Activated CD4-positive, alpha-beta T cell treated with anti-CD3 and anti-CD28 coated beads, Interleukin-2, Interleukin-6, amounts not matched to agents 100 ng/mL and 50 ng/mL, durations not matched to agents 16 hours and 8 hours (primary cell): Measurements from ENCODE around the gene PRDM7.

Experiments
- DNase-seq: peaks from one replicate; pipeline ENCODE4 v3.0.0-alpha.2; 2020

PRDM7 gene

DNA sequence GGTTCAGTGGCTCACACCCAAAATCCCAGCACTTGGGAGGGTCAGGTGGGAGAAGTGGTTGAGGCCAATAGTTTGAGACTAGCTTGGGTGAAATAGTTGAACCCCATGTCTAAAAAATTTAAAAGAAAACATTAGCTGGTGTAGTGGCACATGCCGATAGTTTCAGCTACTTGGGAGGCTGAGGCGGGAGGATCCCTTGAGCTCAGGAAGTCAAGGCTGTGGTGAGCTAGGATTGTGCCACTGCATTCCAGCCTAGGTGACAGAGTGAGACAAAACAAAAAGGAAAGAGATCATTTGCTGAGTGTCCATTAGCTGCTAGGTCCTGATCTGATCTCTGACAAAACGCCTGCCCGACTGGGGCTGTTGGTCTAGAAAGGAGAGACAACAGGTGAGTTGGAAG lies 43.7 kb downstream of the PRDM7 start:
- no peak for DNase-seq

DNA sequence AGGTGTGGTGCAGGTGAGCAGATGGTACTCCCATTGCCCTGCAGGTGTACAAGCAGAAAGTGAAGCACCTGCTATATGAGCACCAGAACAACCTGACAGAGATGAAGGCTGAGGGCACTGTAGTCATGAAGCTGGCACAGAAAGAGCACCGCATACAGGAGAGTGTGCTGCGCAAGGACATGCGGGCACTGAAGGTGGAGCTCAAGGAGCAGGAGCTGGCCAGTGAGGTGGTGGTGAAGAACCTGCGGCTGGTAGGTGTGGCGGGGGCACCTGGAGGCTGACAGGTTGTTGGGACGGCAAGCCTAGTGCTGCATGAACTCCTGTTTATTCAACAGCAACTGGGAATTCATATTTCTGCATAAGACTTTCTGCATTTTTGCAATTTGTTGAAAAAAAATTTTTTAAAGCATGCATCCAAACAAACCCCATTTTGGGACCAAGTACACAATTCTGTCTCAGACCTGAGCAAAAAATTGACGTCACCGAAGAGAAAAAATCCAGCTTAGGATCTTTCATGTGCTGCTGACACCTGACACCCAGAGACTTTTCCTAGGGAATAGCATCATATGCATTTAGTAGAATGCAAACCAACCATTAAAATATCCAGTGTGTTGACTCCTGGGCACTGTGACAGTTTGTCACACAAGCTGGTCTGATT lies 44.3 kb downstream of the PRDM7 start:
- no peak for DNase-seq

GRCh38 chr16:90031931-90032673 lies 45.0 kb downstream of the PRDM7 start:
- no peak for DNase-seq

DNA sequence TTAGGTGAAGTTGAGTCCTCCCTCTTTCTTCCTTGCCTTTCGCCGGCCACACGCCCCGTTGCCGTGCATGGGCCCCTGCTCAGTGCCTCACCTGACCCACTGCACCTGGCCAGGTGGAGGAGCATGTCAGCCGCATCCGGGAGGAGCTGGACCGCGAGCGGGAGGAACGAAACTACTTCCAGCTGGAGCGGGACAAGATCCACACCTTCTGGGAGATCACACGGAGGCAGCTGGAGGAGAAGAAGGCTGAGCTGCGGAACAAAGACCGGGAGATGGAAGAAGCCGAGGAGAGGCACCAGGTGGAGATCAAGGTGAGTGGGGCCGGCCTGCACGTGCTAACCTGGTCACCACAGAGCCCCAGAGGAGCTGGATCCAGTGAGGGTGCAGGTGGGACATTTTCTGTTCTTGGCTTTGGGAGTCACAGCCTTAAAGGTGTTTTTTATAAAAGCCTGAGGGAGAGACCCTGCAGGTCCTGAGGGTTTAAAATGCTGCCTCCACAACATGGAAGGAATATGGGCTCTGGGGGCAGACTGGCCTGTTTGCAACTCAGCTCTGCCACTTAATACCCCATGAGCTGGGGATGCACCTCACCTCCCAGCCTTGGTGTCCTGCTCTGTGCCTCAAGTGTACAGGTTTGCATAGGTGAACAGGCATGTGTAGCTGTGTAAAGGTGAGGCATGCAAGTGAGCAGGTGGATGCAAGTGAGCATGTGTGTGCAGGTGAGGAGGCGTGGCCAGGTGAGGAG lies 45.8 kb downstream of the PRDM7 start:
- no peak for DNase-seq

- DNase-seq, result no peak
Measured at GRCh38 chr16:90028985-90029384, 48.1 kb downstream of the PRDM7 start.

DNA sequence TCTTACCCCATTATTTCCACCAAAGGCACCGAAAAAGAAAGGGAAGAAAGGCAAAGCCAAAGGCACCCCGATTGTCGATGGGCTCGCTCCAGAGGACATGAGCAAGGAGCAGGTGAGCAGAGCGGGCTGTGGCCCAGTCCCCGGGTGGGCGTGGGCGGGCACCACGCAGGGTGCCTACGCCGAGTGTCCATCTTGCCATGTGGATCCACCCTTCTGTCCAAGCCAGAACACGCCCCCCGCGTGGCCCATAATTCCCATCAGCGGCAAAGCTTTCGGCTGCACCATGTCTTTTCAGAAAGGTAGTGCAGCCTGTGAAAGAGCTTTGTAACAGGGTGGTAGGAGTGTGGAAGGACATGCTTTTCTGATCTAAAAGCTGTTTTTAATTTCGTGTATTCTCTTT lies 49.5 kb downstream of the PRDM7 start:
- DNase-seq, result no peak

GRCh38 chr16:90026135-90026534 lies 51.0 kb downstream of the PRDM7 start:
- peak; percentile 21 for DNase-seq

DNA sequence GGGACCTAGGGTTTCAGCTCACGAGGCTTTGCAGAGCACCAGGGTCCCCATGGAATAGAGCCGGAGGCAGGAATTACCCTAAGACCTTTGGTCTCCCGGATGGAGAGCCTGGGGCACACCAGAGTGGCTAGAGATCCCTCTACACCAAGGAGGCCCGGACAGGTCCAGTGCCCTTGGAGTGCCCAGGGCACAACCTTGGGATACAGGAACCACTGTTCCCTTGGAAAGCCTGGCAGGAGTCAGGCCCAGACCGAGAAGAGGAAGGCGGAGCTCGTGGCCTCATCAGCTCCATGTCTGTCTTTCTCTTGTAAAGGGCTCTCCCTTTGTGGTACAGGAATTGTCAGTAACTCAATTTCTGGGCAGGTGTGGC lies 54.1 kb downstream of the PRDM7 start:
- DNase-seq, result no peak

- peak; percentile 93 for DNase-seq
Measured at GRCh38 chr16:90022209-90023077, 54.7 kb downstream of the PRDM7 start.

DNA sequence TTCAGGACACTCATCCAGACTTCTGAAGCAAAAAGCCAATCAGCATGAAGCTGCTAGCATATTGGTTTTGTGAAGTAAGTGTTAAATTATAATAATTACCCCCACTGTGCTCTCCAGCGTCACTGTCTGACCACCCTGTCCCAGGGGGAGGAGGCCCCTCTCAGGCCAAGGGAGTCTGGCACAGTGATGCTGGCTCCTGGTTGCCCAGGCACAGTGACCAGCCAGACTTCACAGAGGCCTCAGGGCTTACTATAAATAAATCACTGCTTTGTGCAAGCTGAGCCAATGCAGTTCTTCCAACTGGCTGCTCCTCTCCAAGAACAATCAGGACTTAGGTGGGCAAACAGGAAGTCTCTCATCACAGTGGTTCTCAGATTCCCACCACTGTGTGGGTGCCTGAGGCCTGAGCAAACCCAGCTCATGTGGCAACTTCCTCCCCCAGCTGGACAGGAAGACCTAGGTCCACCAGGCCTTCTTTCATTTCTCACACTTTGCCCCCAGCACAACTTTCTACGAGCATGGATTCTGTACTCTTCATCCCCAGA lies 56.2 kb downstream of the PRDM7 start:
- DNase-seq, result no peak

DNA sequence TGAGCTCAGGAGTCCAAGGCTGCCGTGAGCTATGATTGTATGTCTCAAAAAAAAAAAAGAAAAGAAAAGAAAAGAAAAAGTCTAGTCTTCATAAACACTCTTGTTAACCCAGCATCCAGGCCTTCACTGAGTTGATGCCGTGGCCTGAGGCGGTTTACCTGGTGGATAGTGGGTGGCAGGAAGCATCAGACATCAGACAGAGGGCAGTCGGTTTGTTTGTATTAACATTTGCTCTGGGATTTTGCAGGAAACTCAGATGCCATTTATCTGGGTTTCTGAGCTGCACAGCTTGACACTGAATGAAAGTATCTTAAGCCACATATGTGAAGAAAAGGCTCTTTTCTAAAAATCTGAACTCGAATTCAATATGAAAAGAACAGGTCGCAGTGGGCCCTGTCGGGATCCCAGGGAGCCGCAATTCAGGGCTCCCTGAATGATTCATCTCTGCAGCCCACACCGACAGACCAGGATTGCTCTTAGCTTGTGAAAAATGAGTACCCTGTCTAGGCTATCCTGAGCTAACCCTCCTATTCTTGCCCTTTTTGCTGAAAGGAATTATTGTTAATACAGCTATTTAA lies 56.8 kb downstream of the PRDM7 start:
- no peak for DNase-seq

- DNase-seq, result peak; percentile 36
Measured at GRCh38 chr16:90019543-90020259, 57.4 kb downstream of the PRDM7 start.

DNA sequence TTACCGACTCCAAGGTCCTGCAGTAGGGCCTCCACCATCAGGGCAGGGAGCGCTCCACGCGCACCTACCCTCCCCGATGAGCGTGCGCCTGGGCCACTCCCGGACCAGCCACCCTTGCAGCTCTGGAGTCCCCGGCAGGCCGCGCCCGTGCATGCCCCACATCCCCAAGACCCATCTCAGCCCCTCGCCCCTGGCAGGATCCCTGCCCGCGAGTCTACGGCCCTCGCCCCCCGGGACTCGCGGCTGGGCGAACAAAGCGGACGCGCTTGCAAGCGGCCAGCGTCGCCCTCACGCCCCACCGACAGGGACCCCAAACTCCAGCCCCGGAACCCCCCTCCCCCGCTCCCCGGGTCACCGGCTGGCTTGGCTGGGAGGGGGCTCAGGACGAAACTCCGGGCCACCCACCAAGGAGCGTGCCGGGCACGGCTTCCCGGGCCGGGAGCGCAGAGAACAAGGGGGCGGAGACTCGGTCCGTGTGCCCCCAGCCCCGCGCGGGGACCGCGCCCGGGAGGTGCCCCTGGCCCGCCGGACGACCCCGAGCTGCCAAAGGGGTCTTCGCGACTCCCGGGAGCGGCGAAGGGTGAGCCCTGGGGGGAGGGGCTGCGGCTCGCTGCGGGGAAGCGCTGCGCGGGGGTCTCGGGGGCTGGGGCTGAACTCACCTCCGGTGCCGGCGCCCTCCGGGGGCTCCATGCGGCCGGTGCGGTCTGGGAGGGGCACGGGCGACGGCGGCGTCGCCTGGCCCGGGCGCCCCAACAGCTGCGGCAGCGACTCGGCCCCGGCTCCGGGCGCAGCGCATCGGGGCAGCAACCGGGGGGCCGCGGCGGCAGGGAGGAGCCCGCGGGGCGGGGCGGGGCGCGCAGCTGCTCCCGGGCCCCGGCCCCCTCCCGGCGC lies 58.2 kb downstream of the PRDM7 start, which contains the start of gene DBNDD1:
TSS of gene DBNDD1 (minus strand) at position 805 of the 891 bp plus-strand sequence. CDS start at position 690, 115 bp downstream.
- DNase-seq, result no peak

DNA sequence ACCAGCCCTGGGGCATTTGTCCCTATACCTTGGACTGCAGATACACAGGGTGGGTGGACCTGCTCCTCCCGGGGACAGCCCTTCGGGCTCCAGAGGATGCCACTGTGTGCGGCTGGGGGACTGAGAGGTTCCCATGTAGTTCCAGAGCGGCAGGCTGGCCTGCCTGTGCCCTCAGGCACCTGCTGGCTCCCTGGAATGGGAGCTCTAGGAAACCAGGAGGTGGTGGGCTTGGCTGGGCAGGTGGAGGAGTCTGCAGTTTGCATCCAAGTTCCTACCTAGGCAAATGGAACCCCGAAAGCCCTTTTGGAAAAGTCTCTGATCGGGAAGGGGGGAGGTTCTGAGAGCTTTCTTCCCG lies 58.9 kb downstream of the PRDM7 start:
- DNase-seq, result no peak

GRCh38 chr16:90016339-90016950 lies 60.7 kb downstream of the PRDM7 start:
- no peak for DNase-seq

- no peak for DNase-seq
Measured at GRCh38 chr16:90015586-90016338, 61.4 kb downstream of the PRDM7 start.

DNA sequence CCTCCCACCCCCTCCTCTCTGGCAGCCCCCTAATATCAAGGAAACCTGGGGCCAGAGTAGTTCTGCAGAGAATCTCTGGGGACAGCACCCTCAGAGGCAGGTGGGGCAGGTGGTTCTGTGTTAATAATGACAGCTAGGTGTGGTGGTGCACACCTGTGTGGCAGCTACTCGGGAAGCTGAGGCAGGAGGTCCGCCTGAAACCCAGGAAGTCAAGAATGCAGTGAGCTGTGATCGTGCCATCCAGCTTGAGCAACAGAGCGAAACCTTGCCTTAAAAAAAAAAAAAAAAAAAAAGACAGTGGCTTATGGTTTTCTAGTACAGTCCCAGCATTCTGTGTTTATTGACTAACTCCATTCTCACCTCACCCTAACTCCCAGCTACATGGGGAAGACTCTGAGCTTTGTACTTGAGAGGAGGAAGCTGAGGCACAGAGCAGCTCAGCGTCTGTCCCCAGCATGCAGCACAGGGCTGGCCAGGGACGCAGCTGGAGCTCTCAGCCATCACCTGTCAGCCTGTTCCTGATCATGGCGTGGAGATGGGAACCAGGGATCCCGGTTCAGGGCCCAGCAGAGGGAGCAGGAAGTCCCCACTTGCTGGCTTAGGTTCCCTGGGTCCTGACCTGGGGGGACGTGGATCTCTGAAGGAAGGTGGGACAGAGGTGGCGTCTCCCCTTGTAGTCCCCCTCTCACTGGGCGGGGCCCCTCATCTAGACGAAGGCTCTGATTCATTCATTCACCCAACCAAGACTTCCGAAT lies 64.0 kb downstream of the PRDM7 start:
- no peak for DNase-seq

- DNase-seq, result no peak
Measured at GRCh38 chr16:90011908-90012501, 65.1 kb downstream of the PRDM7 start.
